GM19239 (cell line): ENCODE data around the gene SMIM13.
A peak's percentile ranks its signal among the peaks of the same experiment; 100 is the strongest.

ENCODE experiments used
- DNase-seq: peaks from one replicate; pipeline ENCODE4 v3.0.0; 2011; ENCODE audit warnings: low spot score; ENCODE audit not compliant: insufficient read length
- FAIRE-seq: peaks from 2 replicates; lab custom pipeline; 2011; peaks lifted over from hg19 to GRCh38; lab: Jason Lieb, UNC

The SMIM13 gene

DNA sequence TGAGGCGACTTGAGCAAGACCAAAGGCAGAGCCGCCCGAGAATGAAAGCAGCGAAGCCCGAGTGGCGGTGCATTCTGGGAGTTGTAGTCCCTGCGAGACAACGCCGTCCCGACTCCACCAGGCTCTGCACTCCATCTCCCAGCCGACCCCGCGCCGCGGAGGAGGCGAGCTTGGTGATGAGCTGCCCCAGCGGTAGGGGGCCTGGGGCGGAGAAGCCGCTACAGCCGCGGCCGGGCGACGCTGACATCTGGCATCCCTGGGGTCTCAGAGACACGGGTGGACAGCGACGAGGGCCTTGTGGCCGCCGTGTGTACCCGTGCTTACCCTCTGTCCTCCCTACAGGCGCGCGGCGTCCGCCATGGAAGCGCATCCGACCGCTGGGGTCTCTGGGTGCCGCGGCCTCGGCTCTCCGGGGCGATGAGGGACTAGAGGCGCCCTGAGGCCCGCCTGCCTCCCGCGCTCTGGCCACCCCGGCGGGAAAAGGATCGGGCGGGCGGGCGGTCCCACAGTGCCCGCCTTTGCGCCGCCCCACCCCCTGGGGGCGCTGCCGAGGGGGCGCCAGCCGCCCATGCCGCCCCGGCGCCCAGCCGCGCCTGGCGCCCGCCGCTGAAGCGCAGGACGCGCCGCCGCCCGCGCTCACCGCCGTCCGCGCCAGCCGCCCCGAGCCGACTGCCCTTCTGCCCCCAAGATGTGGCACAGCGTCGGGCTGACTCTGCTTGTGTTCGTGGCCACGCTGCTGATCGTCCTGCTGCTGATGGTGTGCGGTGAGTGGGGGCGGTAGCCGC, at the start of gene SMIM13:
Gene SMIM13, plus strand, starts transcription at position 209 of the 785 bp plus-strand sequence. Its CDS starts 480 bp downstream, at position 689.
- peak; percentile 98 for DNase-seq
- FAIRE-seq, result peak; percentile 77

DNA sequence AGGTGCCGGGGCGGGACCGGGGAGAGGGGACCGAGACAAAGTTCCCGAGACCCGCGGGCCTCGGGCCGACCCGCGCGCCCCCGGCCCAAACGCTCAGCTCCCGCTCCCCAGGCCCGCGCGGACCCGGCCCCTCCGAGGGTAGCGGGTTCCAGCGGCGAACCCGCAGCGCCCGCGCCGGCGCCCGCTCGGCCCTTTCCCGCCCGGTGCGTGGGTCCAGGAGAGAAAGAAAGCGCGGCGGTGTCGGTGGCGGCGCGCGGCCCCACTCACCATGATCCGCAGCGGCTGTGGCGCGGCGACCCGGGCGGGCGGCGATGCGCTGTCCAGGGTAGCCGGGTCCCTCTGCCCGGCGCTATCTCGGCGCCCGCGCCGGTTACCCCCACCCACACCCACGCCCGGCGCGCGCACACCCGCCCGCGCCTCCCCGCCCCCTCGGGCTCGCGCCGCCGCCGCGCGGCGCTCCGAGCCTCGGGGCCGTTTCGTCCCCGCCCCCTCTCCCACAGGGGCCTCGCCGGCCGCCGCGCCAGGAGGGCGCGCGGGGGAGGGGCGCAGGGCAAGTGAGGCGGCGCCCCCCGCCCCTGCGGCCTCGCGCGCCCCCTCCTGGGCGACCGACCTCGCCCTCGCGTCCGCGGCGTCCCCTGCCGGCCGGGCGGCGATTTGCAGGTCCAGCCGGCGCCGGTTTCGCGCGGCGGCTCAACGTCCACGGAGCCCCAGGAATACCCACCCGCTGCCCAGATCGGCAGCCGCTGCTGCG, 49.5 kb upstream of the SMIM13 start, which contains the start of gene ELOVL2:
Gene ELOVL2, minus strand, starts transcription at position 345 of the 751 bp plus-strand sequence. Its CDS starts 75 bp downstream, at position 270.
- no peak for FAIRE-seq
- DNase-seq, result peak; percentile 46

DNA sequence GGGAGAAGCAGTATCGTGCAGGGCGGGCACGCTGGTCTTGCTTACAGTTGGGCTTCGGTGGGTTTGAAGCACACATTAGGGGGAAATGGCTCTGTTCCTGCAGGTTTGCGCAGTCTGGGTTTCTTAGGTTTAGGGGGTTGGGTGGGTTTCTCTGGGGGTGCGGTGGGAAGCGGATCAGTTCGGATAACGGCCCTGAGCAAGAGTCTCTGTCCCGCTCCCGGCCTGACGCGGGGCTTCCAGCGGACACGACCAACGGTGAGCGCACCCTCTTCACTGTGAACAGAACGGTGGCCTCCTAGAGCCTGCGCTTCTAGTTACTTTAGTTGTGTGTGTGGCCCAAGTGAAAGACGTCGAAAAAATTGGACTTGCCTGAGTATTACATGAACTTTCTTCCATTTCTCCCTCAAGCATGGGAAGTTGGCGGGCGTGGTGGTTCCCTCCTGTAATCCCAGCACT, 48.9 kb upstream of the SMIM13 start:
- FAIRE-seq (no peak), DNase-seq (no peak)

DNA sequence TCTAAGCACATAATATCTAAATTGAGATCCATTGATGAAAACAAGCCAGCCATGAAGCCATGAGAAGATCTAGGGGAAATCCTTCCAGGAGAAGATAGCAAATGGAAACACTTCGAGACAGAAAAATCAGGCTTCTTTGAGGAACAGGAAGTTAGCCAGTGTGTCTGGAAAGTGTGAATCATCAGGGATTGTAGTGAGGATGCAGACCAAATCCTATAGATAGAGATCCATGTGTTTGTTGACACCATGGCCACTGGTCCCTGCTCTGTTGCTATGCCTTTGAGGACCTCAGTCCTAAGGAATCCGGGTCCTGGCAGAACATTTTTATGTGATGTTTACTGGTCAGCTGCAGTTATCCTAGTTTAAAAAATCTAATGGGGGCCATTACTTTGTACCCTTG, 42.9 kb upstream of the SMIM13 start:
- FAIRE-seq (no peak), DNase-seq (no peak)

DNA sequence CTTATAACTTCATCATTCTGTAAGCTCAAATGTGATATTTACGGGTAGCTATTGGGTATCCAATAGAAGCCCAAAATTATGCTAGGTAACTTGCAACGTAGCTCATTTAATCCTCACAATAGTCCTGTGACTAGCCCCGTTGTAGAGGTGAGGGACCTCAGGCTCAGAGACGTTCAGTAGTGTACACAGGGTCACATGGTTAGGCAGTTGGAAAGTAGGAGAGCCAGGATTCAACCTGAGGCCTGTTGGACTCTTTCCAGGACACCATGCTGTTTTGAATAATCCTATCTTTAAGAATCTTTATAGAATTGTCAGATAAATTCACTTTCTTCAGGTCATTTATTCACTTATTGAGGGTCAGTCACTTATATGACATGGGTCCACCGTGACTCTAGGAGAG, 40.3 kb upstream of the SMIM13 start:
- DNase-seq (no peak), FAIRE-seq (no peak)

DNA sequence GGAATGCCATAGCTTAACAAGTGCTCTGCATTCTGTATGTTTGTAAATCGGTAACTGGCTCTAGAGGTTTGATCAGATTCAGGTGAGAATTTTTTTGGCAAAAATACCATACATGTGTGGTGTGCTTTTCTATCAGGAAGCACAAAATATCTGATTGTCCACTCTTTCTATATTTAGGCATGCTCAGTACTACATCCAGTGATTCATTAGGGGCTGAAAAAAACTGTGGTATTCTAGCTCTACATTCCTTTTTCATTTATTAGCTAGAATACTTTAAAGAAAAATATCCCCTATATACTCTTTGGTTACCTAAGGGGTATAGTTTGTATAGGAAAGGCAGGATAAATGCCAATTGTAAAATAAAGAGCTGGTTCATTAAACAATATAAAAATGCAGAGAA, 38.9 kb upstream of the SMIM13 start:
- DNase-seq (no peak), FAIRE-seq (no peak)

DNA sequence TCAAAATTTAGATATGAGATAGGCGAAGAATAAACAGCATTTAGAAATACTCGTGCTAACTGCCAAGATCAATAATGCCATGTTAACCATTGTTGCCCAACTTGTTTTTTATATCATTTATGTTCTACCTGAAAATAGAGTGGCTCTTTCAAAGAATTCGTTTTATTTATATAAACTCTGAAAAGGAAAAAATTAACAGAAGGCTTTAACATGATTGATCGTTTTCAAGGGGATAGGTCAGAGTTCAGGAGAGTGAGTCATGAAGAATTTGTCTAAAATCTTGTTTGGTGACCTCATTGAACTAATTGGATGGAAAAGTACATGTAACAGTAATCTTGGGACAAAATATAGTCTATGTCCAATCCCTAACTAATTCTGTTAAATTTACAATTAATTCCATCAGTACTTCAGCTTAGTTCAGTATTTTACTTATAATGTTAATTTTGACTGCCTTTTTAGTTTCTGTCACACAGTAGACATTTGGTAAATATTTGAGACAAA, 38.5 kb upstream of the SMIM13 start:
- FAIRE-seq (no peak), DNase-seq (no peak)

DNA sequence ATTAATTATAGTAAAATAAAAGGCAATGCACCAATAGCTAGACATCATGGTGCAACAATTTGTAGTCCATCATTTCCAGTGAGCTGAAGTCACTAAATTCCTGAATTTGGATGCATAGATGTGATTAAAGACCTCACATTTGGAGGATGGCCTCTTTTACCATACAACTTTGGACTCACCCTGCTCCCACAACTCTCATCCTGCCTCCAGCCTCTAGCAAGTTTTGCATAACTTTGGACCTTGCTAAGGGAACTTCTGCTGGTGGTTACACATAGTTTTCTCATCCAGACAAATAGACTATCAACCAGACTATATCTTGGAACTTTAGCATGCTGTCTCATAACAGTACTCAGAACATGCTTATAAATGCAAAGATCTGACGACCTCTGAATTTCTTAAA, 36.8 kb upstream of the SMIM13 start:
- FAIRE-seq, result no peak
- no peak for DNase-seq

DNA sequence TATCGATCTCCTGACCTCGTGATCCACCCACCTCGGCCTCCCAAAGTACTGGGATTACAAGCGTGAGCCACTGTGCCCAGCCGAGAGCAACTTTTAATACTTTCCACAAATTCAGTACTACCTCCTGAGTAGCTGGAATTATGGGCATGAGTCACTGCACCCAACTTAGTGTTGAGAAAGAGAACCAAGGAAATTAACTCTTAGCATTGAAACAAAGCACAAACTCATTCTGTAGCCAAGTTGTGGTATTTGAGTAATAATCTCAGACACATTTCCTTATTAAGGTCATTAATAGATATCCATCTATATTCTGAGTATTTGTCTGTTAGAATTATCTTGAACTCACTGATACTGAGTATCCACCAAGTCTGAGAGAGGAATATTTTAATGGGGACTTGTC, 35.2 kb upstream of the SMIM13 start:
- FAIRE-seq, result no peak
- DNase-seq, result no peak

DNA sequence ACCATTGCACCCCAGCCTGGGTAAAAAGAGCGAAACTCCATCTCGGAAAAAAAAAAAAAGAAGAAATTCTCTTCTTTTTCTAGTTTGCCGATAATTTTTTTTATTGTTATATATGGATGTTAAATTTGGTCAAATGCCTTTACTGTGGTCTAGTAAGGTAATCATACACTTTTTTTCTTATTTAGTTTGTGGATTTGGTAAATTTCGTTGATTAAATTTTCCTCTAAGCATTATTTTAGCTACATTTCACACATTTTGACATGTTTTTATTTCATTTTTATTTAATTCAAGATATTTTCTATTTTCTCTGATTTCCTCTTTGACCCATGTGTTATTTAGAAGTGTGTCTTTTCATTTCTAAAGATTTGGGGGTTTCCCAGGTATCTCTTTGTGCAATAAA, 31.6 kb upstream of the SMIM13 start:
- FAIRE-seq (no peak), DNase-seq (no peak)

DNA sequence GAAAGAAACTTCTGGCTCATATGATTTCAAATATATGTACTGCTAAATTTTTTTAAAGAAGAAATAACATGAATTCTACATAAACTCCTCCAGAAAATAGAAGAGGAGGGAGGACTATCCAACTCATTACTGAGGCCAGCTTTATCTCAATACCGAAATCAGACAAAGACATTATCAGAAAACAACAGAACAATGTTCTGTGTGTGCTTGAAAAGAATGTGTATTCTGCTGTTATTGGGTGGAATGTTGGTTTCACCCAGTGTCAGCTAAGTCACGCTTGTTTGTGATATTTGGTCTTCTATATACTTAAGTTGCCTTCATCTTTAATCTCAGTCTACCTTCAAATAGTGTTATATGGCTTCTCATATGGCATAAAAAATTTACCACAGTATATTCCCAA, 30.9 kb upstream of the SMIM13 start:
- no peak for DNase-seq
- FAIRE-seq, result no peak

DNA sequence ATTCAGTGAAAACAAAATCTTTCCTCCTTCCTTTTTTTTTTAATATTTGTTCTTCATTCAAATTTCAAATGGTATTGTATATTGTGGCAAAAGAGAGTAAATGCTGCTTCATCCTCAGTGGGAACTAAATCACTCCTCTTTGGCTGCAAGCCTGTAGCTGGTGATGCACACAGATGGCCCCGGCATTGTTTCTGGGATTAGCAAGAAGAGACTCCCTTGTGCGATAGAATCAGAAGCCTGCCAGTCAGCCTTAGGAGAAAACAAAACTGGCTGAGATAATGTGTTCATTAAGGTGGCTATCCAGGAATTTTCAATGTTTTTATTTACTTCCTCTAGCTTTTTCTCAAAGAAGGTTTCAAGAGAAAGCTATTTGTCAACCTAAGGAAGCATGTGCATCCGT, 28.8 kb upstream of the SMIM13 start:
- DNase-seq (no peak), FAIRE-seq (no peak)

DNA sequence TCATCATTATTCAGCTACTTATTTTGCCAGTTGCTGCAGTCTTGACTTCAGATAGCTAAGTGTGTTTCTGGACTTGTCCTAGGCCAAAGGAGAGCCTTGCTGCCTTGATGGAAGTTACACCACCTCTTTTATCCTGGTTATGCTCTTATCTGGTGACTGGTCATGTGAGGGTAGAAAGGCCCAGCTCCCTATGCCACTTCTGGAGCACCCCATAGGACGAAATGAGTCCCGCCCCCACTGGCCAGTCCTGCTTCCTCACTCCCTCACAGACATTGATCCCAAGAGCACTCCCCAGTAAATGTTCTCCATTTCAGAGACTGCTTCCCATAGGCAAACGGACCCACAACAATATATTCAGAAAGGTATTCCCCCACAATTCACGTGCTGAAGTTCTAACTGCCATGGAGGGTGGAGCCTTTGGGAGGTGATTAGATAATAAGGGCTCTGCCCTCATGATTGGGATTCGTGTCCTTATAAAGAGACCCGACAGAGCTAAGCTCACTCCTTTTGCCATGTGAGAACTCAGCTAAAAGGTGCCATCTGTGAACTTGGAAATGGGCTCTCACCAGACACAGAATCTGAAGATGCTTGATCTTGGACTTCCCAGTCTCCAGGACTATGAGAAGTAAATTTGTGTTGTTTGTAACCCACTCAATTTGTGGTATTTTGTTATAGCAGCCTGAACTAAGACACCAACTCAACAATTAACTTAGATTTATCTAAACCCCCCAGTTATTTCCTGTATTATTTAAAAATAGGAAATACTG, 28.0 kb upstream of the SMIM13 start:
- DNase-seq, result no peak
- no peak for FAIRE-seq

DNA sequence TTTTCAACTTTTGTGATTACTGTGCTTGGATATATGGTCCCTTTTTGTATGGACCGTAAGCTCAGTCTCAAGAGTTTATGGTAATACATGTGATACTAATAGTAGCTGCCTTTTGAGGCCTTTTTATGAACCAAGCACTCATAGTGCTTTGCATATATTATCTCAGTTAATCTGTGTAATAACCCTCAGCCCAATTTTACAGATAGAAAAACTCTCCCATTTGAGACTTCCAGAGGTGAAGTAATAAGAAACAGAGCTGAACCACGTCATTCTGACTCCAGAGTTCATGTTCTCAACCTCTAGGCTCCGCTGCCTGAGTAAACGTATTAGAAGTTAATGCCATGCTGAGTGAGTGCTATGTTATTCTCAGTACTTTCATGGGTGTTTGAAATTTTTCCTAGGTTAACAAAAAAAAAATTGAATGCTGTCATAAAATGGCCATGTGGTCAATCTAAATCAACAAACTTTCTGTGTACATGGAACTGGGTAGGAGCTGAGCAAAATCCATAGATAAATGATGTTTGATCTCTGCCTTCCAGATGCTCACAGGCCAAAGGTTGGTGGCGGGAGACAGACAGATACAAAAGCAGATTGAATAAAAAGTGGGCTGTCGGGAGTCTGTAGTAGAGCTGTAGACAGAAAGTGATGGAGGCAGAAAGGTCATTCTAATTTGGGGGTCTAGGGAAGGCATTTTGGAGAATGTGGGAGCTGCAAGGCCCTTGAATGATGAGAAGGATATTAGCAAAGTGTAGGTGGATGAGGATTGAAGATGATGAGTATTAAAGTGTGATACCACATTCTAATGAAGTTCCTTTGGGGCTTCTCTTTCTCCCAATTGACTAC, 26.9 kb upstream of the SMIM13 start:
- no peak for DNase-seq
- no peak for FAIRE-seq

DNA sequence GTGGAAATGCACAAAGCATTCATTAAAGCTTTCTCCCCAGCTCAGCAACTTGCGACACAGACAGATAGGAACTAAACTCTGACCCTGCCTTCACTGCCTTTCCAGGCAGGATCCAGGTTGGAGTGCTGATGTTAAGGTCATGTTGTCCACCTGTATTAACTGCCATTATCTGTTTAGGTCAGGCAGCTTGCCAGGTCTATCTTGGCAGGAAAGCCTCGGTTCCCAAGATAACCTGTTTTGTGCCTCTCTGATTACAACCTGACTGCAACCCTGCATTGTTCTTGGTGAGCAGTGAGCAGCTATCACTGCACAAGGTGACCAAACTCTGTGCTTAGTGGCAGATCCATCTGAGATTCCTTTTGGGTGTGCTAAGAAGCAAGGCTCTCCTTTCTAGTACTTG, 26.3 kb upstream of the SMIM13 start:
- FAIRE-seq (no peak), DNase-seq (no peak)

DNA sequence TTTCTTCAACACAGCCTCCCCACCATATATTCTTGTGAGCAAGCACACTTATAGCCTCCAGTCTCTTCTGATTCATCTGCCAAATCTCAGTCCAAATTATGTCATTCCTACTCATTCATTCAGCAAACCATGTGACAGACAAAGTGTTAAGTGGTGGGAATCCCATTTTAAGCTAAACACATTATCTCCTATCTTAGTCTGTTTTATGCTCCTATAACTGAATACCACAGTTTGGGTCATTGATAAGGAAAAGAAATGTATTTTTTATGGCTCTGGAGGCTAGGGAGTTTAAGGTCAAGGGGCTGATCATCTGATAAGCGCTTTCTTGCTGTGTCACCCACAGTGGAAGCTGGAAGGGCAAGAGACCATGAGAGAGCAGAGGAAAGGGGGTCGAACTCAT, 23.9 kb upstream of the SMIM13 start:
- FAIRE-seq, result no peak

DNA sequence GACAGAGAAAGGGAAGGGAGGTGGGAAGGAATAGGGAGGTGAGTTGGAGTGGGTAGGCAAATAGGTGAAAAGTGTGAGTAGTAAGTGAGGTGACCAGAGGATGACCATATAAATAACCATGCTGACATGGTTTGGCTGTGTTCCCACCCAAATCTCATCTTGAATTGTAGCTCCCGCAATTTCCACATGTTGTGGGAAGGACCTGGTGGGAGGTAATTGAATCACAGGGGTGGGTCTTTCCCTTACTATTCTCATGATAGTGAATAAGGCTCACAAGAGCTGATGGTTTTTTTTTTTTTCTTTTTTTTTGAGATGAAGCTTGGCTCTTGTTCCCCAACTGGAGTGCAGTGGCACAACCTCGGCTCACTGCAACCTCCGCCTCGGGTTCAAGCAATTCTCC, 21.5 kb upstream of the SMIM13 start:
- FAIRE-seq (no peak), DNase-seq (no peak)

More for the DNA sequence above, 23.9 kb upstream of the SMIM13 start:
- no peak for DNase-seq

DNA sequence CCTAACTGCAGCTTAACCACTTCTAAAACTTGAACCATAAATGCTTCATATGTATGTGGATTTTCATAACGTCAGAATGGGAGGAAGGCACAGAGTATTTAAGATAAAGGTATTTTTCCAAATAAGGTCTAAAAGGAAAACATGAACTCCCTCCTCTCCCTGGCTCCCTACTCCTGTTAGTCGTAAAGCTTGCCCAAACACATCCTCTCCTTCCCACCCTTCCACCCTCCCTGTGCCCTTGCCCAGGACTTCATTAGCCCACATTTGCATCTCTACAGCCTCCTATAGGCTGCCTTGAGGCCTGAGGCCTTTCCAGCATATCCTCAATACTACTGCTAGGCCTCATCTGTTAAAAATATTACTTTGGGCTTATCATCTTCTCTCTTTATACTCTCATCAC, 17.1 kb upstream of the SMIM13 start:
- FAIRE-seq, result no peak

DNA sequence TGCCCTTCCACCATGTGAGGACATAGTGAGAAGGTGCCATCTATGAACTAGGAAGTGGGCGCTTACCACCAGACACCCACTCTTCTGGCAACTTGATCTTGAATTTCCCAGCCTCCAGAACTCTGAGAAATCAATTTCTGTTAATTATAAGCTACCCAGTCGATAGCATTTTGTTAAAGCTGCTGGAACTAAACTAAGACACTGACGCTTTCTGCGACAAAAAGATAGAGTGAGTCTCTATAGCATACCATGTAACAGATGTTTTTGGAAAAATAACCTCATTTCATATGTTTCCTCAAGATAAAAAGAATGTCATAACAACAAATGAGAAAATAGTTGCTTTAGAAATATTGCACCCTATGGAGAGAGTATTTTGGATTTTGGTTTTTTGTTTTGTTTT, 15.4 kb upstream of the SMIM13 start:
- no peak for FAIRE-seq
- DNase-seq, result no peak

More for the DNA sequence above, 17.1 kb upstream of the SMIM13 start:
- no peak for DNase-seq

DNA sequence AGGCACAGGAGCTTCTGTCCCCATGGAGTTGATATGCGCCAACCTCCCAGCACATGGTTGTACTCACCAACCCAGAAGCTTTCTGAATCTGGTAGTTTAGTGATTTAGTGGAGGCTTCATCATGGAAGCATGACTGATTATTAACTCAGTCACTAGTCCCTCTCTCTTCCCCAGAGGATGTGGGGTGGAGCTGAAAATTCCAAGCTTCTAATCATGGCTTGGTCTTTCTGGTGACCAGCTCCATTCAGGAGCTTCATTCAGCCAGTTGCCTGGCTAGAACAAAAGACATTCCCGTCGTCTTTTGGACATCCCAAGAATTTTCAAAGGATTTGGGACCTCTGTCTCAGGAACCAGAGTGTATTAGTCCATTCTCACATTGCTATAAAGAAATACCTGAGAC, 13.3 kb upstream of the SMIM13 start:
- FAIRE-seq (no peak), DNase-seq (no peak)
